Muscle of back (tissue), 11 donors: ENCODE data around the gene RASL12. TPM values are rescaled to one million over a fixed set of nuclear protein-coding genes. Genes with fewer than 3 reads are reported as not detected.
"Not testable (repeated sequence)": the region's sequence is repeated elsewhere in the genome, so short reads cannot be mapped to it uniquely, and the experiment has no call there.

Source experiments
- DNase-seq, 3 donors: peaks; one replicate each; pipeline versions ENCODE4 v3.0.0 to v3.0.0-alpha.2; 2013
- polyA plus RNA-seq, 10 donors: library from polyadenylated mRNA; unstranded; fragments of 120-200 nt; gene quantifications; one replicate each; pipeline ENCODE4 v1.2.1, GENCODE V29; 2013; ENCODE audit not compliant: insufficient read length in 10 of 10

The RASL12 gene
- polyA plus RNA-seq, 10 donors = 10.9 to 16.4 (median 12.7) TPM

DNA sequence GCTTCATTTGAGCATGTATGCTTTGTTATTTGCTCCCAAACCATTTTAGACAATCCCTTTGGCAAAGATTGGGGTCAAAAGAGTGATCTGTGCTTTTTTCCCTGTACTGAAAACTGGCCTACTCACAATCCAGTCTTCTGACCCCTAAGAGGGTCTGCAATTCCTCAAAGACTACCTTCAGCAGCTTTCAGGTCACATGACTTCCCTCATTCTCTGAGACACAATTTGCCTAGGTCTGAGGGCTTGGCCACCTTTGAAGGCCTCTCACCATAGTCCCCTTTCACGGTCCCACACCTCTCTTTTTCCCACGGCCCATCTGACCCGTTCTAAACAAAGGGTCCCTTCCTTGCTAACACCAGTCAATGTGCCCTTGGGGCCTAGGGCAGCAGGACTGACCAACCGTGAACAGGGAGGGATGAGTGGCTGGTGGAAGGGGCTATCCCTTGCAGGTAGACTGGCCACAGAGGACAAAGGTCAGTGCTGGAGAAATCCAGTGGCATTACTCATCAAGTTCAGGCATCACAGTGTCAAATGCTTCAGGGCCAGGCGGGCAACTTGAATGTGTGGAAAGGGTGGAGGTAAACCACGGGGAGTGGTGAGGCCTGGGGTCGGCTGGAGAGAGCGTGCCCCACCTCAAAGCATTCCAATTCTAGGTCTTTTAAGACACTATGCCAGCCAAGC, 10.8 kb downstream of the RASL12 start:
- DNase-seq = no peak

DNA sequence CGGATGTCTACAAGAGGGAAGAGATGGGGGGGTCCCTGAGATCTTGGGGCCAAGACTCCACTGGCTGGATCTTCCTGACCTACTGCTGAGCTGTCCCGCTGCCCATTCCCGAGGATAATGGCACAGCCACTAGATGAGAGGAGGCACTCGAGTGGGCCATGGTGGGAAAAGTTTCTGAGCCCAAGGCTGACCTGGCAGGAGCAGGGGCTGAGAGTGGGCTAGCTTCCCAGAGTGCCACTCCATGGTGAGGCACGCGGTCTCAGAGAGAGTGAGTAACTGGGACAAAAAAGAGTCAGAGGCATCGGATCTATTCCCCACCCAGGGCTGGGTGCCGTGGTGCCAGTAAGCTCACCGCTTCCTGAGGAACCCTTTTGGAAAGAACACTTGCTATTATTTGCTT, 11.7 kb downstream of the RASL12 start:
- no peak for DNase-seq

DNA sequence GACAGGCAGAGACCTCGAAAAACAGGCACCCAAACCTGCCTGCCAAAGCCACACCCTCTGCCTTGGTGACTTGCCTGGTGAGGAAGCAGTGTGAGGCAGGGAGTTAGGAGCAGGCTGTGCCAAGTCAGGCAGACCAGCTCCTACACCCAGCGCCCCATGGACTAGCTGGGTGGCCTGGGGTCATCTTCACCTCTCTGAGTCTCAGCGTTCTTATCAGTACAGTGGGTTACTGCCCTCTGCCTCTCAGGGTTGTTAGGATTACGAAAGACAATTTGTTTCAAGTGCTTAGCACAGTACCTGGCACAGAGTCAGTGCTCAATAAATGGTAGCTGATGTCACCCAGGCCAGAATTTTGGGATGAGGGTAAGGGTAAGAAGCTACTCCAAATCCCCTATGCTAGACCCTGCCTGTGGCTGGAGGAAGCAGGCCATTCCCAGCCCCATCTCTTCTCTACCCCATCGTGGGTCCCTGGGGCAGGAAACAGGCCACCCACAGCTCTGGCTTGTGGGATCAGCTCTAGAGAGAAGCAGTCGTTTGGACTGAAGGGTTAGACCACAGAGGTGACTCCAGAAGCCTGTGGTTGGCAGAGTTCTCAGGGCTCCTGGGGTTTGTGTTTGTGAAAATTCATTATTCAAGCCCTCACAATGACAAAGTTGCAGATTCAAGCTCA, 12.5 kb downstream of the RASL12 start:
- DNase-seq = no peak

DNA sequence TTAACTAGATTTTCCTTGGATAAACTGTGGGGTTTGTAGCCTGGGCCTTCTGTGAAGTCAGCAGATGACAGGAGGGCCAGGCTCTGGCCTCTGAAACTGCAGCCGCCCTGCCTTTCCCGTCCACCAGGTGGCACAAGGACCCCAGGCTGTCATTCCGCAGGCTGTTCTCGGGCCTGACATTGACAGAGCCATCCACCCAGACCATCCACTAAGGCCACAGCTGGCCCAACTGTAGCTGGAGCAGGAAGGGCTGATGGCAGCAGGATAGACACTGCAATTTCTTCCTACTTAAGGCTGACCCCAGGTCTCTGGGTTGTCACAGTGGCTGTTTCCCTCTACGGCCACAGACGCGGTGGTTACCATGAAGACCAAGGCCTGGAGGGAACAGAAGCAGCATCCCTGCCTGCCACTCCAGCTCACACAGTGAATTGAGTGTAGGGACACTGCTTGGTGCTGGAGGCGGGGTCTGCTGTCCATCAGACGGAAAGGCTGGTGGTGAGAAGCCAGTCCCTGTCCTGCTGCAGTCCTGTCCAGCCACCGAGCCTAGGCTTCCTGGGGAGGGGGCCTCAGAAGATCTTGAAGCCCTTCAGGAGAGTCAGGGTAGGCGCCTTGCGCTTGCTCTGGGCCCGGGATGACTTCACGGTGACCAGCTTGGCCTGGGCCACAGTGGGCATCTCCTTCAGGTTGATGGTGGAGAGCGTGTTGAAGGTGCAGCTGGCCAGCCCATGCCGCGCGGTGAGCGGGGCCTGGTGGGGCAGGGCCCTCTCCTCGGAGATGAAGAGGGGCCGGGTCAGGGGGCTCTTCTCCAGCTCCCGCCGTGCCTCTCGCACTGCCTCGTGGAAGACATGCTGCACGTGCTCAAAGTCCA, 13.2 kb downstream of the RASL12 start:
- DNase-seq = peak; percentile 52 to 86 (median 78)

DNA sequence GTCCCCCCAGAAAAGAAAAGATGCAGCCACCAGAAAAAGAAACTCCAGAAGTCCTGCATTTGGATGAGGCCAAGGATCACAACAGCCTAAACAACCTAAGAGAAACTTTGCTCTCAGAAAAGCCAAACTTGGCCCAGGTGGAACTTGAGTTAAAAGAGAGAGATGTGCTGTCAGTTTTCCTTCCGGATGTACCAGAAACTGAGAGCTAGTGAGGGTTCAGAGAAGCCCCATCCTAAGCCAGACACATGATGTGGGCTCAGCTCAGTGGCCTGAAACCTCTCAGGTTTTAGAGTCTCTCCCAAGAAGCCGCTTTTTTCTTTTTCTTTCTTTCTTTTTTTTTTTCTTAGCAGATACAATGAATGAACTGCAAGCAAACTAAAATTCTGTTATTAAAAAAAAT, 14.8 kb downstream of the RASL12 start:
- DNase-seq = no peak

DNA sequence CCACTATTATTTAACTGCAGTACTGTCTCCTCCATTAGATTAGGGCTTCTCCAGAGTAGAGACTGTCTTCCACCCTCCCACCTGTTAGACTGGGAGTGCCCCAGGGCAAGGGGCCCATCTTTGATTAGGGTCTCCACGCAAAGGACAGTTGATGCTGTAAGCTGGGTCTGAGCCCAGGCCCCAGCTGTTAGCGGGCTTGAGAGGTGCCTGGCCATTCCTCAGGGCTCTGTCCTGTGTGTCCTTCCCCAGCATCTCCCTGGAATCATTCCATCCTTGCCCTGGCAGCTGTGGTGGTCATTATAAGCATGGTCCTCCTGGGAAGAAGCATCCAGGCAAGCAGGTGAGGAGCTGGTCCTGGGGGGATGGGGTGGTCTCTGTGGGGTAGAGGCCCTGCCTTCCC, 16.5 kb downstream of the RASL12 start:
- no peak for DNase-seq

DNA sequence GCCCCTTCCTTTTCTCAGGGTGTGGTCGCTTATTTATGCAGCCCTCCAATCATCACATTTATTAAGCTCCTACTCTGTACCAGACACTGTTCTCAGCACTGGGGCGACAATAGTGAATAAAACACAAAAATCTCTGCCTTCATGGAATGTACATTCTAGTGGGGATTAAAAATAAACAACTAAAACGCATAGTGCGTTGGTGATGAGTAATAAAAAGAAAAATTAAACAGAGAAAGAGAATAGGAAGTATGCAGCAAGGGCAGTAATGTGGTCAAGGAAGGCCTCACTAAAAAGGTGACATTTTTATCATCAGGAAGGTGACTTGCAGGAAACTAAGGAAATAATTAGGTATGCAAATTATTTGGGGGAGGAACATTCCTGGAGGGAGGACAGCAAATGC, 17.5 kb downstream of the RASL12 start:
- no peak for DNase-seq

DNA sequence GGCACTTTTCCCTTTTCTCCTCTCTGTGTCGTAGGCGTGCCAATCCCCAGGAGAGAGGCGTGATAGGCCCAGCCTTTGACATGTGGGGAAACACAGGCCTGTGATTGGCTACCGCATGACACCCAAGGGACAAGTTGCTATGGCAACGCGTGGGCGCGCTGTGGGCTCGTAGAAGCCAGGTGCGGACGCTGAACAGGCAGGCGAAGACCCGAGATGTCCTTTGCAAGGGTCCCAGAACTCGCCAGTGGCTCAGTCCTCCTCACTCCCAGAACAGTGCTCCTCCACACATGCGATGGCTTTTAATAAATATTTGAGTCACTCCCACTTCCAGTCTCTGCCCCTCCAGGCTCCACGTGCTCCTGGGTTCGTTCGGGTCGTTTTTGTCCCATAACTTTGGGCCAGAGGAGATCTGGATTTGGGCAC, 18.4 kb downstream of the RASL12 start:
- DNase-seq = peak; percentile 86 to 93 (median 88)

DNA sequence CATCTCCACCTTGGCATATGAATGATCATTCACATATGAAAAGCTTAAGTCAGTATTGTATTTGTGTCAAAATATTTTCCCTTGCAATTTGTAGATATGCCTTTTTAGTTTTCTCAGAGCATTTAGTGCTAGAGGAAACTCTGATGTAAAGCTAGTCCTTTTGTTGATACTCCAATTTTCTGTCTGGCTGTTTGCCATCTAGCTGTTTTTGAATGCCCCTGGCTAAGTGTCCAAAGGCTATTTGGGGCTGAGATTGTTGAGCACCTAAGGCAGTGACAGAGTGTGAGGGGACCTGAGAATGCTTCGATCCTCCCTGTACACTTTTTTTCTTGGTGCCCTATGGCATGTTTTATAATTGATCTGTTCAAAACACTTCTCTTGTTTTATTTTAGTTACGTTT, 19.6 kb downstream of the RASL12 start:
- DNase-seq = no peak

DNA sequence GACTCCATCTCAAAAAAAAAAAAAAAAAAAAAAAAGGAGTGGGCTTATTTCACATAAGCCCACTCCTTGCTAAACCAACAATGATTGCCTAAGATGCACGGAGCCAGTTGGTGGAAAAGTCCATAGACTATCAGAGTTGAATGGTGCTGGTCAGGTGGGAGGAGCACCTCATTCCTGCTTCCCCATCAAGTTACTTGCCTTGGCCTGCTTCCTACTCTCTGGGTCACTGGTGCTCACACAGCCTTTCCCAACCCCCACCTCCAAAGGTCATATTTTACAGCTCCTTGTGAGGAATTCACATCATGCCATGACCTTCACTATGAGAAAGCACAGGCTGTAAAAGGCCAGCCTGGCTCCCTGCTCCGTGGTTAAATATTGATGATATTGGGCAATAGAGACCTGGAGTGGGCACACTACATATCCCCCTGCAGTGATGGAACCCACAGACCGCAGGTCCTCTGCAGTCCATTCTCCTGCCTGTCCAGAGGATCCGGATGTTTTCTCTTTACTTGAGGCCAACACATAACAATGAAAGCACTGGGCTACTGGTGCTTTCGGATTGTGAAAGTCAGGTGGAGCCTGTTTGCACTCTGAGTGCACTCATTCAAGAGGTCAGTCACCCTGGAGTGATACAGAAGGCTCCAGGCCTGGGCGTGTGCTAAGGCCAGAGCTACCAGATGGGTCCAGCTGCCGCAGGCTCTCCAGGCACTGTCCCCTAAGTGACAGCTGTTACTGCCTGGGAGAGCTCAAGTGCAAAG, 22.9 kb downstream of the RASL12 start, which contains the start of gene SLC51B:
Gene SLC51B, plus strand, starts transcription at position 664 of the 758 bp plus-strand sequence. CDS start 4,618 bp downstream, outside the sequence.
- DNase-seq = peak in 2 of 3 donors; percentile 49 to 61

DNA sequence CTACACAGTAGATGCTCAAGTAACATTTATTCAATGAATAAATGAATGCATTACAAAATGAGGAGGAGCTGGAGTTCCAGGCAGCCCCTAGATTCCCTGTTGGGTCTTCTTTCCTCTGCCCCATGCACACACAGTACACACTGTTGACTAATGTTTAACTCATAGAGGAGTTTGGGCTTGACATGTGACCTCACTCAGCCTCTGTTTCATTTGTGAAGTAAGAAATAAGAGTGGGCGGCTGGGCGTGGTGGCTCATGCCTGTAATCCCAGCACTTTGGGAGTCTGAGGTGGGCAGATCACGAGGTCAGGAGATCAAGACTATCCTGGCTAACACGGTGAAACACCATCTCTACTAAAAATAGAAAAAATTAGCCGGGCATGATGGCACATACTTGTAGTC, 23.6 kb downstream of the RASL12 start:
- DNase-seq = not testable (repeated sequence)

DNA sequence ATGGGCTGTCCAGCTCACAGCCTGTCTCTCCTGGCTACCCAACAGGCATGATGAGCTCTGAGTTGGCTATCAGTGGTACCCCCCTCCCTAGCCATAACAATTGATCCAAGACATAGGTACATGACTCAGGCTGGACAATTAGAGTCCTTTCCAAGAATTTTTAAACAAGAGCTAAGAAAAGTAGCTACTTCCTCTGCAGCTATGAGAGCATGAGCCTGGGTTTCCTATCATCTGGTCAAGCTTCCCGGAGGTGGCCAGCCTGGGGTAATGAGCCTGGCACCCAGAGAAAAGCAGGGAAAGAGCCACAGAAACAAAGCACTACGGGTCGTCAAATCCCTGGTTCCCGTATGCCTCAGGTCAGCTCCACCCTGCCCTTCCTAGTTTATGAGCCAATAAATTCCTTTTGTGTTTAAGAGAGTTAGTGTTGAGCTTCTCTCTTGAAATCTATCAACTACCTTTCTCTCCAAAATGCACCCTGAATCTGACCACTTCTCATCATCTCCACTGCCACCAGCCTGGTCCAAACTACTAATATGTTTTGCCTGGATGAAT, 24.9 kb downstream of the RASL12 start:
- no peak for DNase-seq

DNA sequence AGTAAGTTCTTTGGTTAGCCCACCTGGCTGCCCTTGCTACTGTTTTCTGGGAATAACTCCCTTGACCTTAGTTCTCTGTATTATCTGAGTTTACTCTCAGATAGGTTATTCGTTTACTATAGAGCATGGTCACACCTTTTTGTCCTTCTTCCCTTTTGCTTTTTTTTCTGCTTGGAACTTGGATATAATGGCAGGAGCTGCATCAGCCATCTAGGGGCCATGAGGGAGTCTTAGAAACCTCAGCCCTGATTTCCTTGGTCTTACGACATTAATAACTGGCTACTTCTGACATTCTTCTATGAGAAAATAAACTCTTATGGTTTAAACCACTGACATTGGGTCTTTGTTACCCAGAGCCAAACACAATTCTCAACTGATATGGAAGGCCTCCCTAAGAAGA, 26.0 kb downstream of the RASL12 start:
- no peak for DNase-seq

DNA sequence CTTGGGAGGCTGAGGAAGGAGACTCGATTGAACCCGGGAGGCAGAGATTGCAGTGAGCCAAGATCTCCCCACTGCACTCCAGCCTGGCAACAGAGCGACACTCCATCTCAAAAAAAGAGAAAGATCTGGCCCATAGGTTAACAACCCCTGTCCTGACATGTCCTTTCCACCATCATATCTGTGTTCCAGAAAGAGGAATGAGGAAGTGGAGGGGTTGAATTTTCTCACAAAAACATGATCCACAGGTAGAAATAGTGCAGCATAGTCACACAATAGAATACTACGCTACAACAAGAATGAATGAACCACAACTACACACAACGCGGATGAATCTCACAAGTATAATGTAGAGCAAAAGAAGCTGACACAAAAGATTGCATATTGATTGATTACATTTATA, 27.3 kb downstream of the RASL12 start:
- DNase-seq = no peak

DNA sequence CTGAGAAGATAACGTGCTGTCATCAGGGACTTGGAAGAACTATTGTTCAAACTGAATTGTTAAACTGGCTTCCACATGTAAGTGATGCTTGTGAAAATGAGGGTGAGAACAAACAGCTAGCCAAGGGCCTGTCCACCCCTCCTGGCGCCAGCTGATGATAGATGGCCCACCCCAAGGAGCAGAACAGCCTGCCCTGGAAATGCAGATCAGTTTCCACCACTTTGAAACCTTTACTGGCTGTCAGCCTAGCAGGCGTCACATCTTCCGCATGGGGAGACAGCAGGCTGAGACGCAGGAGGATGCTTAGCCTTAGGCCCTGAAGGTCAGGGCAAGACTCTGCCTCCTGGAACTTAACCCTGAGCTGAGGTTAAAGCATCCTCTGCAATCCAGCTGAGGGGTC, 29.0 kb downstream of the RASL12 start:
- DNase-seq = no peak

DNA sequence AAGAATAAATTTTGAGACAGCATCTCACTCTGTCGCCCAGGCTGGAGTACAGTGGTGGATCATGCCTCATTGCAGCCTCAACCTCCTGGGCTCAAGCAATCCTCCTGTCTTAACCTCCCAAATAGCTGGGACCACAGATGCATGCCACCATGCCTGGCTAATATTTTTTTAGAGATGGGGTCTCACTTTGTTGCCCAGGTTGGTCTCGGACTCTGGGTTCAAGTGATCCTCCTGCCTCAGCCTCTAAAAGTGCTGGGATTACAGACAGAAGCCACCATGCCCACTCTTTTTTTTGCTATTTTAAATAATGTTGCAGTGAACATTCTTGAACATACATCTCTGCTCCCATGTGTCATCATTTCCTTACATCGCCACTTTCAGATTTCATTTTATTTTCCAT, 29.4 kb downstream of the RASL12 start:
- no peak for DNase-seq

DNA sequence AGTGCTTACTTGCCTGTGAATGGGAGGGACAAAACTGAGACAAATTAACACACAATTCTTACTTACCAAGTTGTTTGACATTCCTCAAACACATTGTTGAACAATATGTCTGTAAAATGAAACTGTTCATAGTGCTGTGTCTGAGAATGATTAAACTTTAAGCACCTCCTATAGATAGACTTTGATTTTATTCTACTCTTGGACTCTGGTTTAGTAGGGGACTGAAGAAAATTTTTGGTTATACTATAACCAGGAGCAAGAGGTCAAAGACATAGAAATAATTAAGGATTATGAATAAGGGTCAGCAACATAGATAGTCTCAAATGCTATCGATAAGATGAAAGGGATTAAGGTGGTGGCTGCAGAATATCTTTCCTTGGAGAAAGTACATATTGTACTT, 30.5 kb downstream of the RASL12 start:
- no peak for DNase-seq

DNA sequence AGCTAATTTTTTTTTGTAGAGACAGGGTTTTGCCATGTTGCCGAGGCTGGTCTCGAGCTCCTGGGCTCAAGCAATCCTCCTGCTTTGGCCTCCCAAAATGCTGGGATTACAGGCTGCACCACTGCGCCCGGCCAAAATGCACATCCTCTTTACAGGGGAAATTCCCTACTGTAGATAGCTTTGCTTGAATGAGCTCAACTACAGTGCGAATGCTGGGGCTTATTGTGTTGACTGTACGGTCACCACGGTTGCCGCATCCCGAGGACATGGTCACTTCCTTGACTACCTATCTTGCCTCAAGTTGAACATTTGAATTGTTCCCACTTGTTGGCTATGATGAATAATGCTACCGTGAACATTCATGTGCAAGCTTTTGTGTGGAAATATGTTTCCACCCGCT, 33.1 kb downstream of the RASL12 start:
- no peak for DNase-seq

DNA sequence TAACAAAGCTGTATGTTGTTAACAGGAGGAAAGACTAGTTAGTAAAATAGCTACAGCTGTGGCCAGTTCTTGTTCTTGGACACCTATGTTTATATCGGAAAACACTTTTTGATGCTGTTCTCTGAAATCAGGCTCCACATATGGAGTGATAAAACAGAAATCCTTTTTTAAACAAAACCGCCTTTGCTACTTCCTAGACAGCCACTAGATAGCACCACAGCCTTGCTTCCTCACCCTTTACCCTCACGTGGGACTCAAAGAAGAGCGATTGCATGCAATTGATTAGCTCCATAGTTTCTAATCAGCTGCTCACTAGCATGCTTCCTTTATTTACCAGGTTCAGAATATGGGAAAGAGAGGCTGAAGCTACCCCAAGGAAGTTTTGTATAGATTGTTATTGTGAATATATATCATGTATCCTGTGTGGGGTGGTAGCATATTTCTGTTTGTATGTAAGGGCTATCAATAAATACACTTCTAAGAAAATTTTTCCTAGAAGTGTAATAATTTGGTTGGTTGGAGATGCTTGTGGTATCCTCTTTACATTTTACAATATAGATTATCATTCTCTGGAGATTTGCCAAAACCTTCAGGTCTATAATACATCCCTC, 34.0 kb downstream of the RASL12 start:
- DNase-seq = peak; percentile 31 to 68 (median 32)

DNA sequence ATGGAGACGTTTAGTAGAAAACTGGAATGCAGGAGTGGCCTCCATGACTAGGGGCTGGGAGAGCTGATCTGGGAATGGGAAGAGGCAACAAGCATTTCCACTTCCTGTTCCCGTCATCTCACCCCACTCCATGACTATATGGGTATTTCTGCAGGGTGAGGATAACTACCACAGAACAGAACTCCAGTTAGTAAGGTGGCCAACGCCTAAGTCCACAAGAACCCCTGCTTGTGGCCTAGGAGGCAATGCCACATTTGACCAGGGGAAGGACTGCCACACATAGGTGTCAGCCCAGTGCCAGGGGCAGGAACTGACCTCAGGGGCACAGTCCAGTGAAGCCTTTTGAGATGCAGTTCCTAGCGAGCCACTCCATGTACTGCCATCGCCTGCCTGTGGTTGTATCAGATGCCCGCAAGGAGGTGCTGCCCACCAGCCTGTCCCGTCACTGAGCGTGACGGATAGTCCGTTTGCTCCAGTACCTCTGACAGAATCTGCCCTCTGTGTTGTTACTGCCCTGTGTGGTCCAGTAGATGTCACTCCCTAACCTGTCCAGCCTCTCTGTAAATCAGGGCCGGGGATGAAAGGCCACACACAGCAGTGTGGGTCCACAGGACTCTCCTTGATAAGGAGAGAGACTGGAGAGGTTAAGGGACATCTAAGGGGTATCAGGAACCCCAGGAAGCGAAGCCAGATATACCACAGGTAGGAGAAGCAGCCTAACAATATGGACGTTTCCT, 34.8 kb downstream of the RASL12 start:
- DNase-seq = peak in 1 of 3 donors; percentile 52
